HG03432 (cell line): Measurements from ENCODE around the gene PARP14.
"Not testable (repeated sequence)": the region's sequence is repeated elsewhere in the genome, so short reads cannot be mapped to it uniquely, and the experiment has no call there.

Source experiments
- ATAC-seq: cut with Tn5 transposase; IDR thresholded peaks from one replicate; pipeline ENCODE4 v1.9.1; 2021; ENCODE audit warnings: mild to moderate bottlenecking, moderate library complexity; ENCODE audit not compliant: unreplicated experiment

Gene PARP14, protein sequence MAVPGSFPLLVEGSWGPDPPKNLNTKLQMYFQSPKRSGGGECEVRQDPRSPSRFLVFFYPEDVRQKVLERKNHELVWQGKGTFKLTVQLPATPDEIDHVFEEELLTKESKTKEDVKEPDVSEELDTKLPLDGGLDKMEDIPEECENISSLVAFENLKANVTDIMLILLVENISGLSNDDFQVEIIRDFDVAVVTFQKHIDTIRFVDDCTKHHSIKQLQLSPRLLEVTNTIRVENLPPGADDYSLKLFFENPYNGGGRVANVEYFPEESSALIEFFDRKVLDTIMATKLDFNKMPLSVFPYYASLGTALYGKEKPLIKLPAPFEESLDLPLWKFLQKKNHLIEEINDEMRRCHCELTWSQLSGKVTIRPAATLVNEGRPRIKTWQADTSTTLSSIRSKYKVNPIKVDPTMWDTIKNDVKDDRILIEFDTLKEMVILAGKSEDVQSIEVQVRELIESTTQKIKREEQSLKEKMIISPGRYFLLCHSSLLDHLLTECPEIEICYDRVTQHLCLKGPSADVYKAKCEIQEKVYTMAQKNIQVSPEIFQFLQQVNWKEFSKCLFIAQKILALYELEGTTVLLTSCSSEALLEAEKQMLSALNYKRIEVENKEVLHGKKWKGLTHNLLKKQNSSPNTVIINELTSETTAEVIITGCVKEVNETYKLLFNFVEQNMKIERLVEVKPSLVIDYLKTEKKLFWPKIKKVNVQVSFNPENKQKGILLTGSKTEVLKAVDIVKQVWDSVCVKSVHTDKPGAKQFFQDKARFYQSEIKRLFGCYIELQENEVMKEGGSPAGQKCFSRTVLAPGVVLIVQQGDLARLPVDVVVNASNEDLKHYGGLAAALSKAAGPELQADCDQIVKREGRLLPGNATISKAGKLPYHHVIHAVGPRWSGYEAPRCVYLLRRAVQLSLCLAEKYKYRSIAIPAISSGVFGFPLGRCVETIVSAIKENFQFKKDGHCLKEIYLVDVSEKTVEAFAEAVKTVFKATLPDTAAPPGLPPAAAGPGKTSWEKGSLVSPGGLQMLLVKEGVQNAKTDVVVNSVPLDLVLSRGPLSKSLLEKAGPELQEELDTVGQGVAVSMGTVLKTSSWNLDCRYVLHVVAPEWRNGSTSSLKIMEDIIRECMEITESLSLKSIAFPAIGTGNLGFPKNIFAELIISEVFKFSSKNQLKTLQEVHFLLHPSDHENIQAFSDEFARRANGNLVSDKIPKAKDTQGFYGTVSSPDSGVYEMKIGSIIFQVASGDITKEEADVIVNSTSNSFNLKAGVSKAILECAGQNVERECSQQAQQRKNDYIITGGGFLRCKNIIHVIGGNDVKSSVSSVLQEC (N-terminal part only)

DNA sequence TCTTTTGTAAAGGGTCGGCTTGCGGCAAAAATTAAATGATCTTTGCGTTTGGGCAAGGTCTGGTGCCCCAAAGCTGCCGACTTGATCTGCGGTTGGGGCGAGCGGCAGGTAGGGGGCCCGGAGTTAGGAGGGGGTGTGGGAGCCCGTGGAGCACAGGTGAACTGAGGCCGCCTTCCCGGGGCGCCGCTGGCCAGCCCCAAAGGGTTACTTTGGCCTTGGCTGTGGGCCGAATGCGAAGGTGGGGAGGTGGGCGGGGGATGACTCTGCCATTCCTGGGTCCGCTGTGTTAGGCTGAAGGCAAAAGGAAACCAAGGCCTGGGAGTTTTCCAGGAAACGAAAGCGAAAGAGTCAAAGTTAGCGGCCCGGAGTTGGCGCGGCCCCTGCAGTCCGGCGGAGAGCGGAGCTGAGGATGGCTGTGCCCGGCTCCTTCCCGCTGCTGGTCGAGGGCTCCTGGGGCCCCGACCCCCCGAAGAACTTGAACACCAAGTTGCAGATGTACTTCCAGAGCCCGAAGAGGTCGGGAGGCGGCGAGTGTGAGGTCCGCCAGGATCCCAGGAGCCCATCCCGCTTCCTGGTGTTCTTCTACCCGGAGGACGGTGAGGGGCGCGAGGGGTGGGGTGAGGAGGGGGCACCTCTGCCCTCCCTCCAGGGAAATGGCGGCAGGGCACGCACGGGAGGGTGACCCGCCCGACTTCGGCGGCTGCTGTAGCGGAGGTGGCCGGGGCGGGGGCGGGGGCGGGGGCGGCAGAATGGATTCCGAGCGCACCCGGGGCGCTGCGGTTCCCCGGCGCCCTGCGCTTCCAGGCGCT is at the start of gene PARP14:
TSS of gene PARP14 (plus strand) at position 365 of the 809 bp plus-strand sequence. CDS start at position 410, 45 bp downstream.
- peak; percentile 53 for ATAC-seq

DNA sequence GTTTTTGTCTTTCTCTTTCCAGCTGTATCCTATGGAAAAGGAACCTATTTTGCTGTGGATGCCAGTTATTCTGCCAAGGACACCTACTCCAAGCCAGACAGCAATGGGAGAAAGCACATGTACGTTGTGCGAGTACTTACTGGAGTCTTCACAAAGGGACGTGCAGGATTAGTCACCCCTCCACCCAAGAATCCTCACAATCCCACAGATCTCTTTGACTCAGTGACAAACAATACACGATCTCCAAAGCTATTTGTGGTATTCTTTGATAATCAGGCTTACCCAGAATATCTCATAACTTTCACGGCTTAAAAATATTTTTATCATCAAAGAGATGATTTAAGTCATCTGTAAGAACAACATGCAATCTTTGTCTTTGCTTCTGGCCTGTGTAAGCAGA is 44.9 kb upstream of the PARP14 start:
- ATAC-seq = no peak

DNA sequence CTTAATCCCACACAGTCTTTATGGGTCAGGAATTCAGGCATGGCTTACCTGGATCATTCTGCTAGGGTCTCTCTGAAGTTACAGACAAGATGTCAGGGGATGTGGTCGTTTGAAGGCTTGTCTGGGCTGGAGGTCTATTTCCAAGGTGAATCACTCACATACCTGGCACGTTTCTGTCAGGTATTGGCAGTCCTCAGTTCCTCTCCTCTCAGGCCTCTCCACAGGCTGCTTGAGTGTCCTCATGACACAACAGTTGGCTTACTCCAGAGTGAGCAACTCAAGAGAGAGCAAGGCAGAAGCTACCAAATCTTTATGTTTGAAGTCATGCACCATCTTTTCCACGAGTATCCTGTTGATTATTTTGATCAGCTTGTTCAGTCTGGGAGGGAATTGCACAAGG is 43.9 kb upstream of the PARP14 start:
- no peak for ATAC-seq

DNA sequence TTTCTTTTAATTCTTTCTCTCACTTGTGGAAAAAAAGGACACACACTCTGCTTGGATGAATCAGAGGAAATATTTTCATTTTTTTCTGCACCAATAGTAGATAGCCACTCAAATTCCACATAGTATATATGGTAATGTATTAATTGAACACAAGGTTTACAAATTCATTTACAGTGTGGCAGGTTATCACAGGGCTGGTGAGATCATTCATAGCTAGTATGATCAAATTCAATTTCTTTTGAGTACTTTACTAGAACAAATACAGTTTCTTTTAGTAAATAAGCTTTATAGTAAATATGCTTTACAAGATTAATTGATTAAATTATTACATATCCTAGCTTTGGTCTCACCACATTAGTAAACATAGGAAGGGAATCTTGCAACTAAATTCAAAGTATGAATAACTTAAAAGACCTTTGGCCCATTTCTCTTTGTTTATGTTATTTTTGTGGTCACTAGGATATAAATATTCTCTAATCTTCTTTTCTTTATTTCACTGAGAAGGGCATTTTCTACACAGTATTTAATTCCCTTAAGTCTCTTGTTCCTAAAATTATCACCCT is 40.1 kb upstream of the PARP14 start:
- no peak for ATAC-seq

DNA sequence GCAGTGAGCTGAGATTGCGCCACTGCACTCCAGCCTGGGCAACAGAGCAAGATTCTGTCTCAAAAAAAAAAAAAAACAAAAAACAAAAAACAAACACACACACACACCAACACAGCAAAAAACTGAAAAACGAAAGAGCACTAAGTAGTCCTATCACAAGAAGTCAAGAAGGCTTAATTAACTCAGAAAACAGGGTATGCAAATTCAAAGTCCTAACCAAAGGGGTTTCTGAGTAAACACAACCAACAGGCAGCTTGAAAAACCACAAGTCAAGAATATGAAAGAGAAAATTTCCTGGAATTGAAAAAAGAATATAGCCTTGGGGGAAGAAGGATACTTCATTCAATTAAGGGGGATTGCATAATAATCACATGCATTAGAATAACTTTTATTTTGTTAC is 37.7 kb upstream of the PARP14 start:
- ATAC-seq = peak; percentile 81

DNA sequence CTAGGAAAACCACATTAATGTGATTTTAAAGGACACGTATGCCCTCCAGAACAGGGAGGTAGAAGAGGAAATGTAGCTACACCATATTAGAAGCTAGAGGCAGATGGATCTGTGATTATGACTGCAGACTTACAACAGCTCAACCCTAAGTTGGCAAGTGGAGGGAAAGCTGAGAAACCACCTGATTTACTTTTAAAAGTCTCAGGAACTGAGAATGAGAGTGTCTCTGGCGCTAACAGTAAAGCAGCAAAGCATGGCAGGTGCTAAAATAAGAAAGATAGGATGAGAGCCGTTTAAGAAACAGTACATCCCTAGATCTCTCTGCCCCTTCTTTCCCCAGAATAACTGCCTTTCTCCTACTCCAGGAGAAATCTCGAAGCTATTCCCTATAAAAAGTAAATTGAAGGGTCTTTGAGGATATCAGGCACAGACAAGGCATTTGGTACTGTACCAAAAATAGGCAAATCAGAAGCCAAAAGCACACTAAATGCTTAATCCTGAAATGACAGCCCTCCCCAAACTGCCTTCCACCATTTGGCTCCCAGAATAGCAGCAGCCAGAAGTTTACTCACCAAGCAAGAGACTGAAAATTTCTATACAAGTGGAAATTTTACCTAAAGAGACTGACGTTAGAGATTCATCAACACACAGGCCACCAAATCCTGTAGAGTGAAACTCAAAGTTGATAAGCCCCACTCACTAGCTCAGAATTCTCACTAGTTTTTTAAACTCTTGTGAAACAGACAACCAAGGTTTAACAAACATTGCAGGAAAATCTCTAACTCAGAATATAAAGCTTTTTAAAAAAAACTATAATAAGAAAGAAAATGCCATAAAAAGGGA is 34.3 kb upstream of the PARP14 start:
- peak; percentile 58 for ATAC-seq

DNA sequence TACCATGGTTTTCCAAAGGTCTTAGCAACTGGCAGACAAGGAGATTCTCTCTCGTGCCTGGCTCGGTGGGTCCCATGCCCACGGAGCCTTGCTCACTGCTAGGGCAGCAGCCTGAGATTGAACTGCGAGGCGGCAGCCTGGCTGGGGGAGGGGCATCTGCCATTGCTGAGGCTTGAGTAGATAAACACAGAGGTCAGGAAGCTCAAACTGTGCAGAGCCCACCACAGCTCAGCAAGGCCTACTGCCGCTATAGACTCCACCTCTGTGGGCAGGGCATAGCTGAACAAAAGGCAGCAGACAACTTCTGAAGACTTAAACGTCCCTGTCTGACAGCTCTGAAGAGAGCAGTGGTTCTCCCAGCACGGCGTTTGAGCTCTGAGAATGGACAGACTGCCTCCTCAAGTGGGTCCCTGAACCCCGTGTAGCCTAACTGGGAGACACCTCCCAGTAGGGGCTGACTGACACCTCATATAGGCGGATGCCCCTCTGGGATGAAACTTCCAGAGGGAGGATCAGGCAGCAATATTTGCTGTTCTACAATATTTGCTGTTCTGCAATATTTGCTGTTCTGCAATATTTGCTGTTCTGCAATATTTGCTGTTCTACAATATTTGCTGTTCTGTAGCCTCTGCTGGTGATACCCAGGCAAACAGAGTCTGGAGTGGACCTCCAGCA is 29.3 kb upstream of the PARP14 start:
- not testable (repeated sequence) for ATAC-seq

DNA sequence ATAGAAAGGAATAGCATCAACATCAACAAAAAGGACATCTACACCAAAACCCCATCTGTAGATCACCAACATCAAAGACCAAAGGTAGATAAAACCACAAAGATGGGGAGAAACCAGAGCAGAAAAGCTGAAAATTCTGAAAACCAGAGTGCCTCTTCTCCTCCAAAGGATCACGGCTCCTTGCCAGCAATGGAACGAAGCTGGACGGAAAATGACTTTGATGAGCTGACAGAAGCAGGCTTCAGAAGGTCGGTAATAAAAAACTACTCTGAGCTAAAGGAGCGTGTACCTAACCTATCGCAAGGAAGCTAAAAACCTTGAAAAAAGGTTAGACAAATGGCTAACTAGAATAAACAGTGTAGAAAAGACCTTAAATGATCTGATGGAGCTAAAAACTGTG is 28.7 kb upstream of the PARP14 start:
- ATAC-seq = not testable (repeated sequence)

DNA sequence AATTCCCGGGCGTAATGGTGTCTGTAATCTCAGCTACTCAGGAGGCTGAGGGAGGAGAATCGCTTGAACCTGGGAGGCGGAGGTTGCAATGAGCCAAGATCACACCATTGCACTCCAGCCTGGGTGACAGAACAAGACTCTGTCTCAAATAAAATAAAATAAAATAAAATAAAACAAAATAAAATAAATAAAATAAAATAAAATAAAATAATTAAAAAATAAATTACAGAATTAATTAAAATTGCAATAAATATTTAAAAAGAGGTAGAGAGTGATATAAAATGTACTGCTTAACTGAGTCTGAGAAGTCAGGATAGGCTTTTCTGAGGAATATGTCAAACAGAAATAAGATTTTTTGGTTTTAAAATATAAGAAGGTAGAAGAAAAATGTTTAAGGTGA is 22.3 kb upstream of the PARP14 start:
- not testable (repeated sequence) for ATAC-seq

DNA sequence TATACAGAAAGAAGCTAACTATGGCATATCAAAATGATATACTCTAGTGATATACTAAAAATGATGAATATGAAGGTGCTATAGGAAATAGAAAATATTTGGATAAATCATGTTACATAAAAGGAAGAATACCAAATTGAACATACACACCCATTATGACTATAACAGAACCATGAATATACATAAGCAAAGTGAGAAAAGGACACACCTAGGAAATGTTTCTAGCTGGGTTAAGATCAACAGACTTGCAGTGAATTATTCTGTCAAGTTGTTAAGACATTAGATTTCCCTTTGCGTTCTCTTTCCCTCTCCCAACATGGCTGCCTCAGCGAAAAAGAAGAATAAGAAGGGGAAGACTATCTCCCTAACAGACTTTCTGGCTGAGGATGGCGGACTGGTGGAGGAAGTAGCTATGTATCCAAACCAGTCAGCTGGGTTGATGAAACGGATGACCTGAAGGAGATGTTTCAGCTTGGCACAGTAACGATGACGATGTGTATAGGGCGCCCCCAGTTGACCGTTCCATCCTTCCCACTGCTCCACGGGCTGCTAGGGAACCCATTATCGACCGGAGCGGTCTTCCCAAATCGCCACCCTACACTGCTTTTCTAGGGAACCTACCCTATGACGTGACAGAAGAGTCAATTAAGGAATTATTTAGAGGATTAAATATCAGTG is 20.2 kb upstream of the PARP14 start:
- ATAC-seq = no peak

DNA sequence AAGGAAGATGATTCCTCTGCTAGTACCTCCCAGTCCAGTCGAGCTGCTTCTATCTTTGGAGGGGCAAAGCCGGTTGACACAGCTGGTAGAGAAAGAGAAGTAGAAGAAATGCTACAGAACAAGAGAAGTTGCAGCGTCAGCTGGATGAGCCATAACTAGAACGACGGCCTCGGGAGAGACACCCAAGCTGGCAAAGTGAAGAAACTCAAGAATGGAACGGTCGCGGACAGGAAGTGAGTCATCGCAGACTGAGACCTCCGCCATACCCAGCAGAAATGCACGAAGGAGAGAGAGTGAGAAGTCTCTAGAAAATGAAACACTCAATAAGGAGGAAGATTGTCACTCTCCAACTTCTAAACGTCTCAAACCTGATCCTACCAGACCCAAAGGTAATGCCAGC is 19.0 kb upstream of the PARP14 start:
- ATAC-seq = no peak

DNA sequence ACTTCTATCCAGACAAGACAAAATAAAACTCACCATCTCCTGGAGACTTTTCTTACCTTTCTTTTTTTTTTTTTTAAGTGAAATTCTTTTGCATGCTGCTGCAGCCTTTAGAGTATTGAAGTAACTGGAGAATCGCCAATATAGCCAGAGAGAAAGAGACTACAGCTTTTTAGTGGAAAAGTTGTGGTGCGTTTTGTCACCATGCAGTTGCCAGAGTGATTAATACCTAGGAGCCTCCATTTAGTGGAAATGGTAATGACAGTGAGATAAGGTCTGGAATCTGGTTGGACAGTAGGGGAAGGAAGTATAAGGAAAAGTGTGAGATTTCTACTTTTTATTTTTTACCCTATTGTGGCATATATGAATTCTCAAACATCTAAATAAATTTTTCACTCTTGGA is 18.1 kb upstream of the PARP14 start:
- ATAC-seq = no peak

DNA sequence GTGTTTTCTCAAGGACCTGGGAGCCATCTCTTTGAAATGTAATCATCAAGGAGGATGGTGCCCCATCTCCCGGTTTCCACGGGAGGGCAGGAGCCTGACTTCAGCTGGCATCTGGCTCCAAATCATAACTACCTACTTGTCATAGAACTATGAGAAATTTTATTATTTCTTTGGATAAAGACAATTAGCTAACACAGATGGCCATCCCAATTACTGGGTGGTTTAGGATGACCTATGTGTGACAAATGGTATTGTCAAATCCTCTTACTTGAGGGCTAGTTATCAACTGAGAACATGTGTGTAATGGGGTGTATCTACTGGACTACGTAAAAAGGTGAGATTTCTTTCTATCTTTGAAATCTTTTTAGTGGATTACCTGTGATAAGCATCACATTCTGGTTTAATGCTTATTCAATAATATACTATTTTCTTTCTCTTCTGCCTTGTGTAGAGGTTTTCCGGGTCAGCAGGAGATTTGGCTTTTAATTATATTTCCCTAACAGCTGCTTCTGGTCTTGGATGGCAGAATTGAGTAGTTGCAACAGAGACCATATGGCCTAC is 15.3 kb upstream of the PARP14 start:
- ATAC-seq = no peak

DNA sequence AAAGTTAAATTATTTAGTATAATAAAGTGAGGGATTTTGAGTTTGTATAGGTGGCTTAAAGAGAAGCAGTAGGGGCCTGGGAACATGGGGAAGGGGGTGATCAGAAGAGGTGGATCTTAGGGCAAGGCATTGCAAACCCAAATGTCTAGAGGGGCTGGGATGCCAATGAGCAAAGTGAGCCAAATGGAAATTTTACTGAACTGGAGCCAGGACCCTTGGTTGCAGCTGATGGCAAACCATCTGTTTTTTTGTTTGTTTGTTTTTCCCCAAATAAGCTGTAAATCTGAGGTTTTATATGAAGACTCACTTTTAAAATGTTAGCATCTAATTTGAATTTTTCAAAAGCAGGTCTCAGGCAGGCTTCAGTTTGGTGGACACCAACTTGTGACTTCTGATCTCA is 14.8 kb upstream of the PARP14 start:
- ATAC-seq = no peak

DNA sequence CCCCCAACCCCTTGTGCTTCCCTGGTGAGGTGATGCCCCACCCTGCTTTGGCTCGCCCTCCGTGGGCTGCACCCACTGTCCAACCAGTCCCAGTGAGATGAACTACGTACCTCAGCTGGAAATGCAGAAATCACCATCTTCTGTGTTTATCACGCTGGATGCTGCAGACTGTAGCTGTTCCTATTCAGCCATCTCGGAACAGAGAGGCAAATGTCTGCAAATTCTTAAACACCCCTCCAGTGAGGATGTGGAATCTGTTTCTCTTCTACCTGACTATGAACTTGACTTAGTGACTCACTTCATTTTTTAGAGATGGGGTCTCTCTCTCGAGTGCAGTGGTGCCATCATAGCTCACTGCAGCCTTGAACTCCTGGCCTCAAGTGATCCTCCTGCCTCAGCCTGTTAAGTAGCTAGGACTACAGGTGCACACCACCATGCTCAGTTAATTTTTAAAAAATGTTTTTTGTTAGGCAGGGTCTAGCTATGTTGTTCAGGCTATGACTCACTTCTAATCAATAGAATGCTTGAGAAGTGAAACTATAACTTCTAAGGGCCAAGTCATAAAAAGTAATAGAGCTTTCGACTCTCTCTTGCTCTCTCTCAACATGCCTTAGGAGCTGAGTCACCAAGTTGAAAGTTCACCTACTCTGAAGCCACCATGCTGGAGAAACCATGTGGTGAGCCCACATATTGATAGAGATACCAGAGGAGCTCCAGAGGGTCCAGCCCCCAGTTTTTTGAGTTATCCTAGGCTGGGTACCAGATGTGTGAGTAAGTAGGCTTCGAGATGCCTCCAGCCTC is 11.5 kb upstream of the PARP14 start:
- peak; percentile 73 for ATAC-seq

DNA sequence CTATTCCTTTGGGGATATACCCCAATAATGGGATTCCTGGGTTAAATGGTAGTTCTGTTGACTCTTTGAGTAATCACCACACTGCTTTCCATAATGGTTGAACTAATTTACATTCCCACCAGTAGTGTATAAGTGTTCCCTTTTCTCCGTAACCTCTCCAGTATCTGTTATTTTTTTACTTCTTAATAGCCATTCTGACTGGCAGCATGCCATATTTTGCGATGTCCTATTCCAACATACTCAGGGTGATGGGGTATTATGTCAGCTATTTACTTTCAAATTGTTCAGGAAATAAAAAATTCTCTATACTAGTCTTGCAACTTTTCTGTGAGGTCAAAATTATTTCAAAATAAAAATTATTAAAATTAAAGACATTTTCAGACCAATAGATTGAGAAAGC is 9.1 kb upstream of the PARP14 start:
- no peak for ATAC-seq

DNA sequence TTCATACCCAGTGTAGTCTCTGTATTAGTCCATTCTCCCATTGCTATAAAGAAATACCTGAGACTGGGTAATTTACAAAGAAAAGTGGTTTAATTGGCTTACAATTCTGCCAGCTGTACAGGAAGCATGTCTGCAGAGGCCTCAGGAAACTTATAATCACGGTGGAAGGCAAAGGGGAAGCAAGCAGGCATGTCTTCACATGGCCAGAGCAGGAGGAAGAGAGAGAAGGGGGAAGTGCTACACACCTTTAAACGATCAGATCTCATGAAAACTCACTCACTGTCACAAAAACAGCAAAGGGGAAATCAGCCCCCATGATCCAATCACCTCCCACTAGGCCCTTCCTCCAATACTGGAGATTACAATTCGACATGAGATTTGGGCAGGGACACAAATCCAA is 6.3 kb upstream of the PARP14 start:
- no peak for ATAC-seq
